Upper lobe of left lung (tissue), 4 donors: ENCODE measurements around the gene TSPAN11.

Experiments used
- CTCF ChIP-seq, 6 experiments: fragments of 450-650 bp in 4 of 6; fragments of 200-600 bp in 2 of 6; sonication (generic) in 2 of 6; IDR thresholded peaks; one replicate each; pipeline ENCODE4 v1.5.1; 2016 to 2019; ENCODE audit warnings: antibody characterized with exemption in 6 of 6
- POLR2A ChIP-seq, 4 donors: fragments of 450-650 bp; IDR thresholded peaks; one replicate each; pipeline ENCODE4 v1.5.1; 2016 to 2017; ENCODE audit warnings: antibody characterized with exemption in 4 of 4, mild to moderate bottlenecking in 2 of 4
- POLR2AphosphoS5 ChIP-seq, 2 donors: sonication (generic); formaldehyde crosslinking; IDR thresholded peaks; one replicate each; pipeline ENCODE4 v1.5.1; 2017; ENCODE audit warnings: antibody characterized with exemption in 2 of 2

- TF ChIP-seq CTCF (IDR thresholded peaks at IDR 0.05) (no peak), POLR2A (IDR thresholded peaks at IDR 0.05) (no peak), POLR2AphosphoS5 (IDR thresholded peaks at IDR 0.05) (no peak)
Observed at GRCh38 chr12:30961030-30961429, 34.5 kb downstream of the TSPAN11 start.
